Thyroid gland (tissue), 4 donors: ENCODE results near the gene CTDP1. TPM values are rescaled to one million over a fixed set of nuclear protein-coding genes. Genes with fewer than 3 reads are reported as not detected.

Experiments
- DNase-seq, 2 donors: peaks; one replicate each; pipeline ENCODE4 v3.0.0-alpha.2; 2019
- H3K27ac ChIP-seq, 3 donors: fragments of 200-600 bp; sonication (generic); 1 replicate in 2 of 3; 2 replicates in 1 of 3; pipeline ENCODE4 v1.5.1; 2016 to 2019; ENCODE audit warnings: mild to moderate bottlenecking in 1 of 3, moderate library complexity in 1 of 3
- H3K27me3 ChIP-seq: fragments of 200-600 bp; sonication (generic); one replicate; pipeline ENCODE4 v1.5.1; 2019
- H3K36me3 ChIP-seq, 2 donors: fragments of 200-600 bp; sonication (generic); one replicate each; pipeline ENCODE4 v1.5.1; 2016 to 2019
- H3K4me1 ChIP-seq, 2 donors: fragments of 200-600 bp; sonication (generic); one replicate each; pipeline ENCODE4 v1.5.1; 2017 to 2019
- H3K4me3 ChIP-seq, 3 donors: fragments of 200-600 bp; sonication (generic); replicated peaks in 1 of 3; 1 replicate in 2 of 3; 2 replicates in 1 of 3; pipeline ENCODE4 v1.5.1; 2016; ENCODE audit warnings: mild to moderate bottlenecking in 1 of 3
- H3K9me3 ChIP-seq: fragments of 200-600 bp; sonication (generic); one replicate; pipeline ENCODE4 v1.5.1; 2017
- POLR2A ChIP-seq, 2 donors: fragments of 450-650 bp; IDR thresholded peaks; one replicate each; pipeline ENCODE4 v1.6.1; 2017; ENCODE audit warnings: antibody characterized with exemption in 2 of 2, mild to moderate bottlenecking in 2 of 2, moderate library complexity in 1 of 2
- WGBS, 2 donors: methylation state at CpG; one replicate each; pipeline ENCODE4 v1.1.5; 2017; 5-methylcytosine and 5-hydroxymethylcytosine counted together
- intact Hi-C: fragments of 100-400 bp; cut with DNase I; formaldehyde crosslinking; loops from one replicate; pipeline ENCODE4 v1.15.1; 2023
- total RNA-seq, 4 donors: library from RNA; depleted of rRNA; stranded (reverse); fragments of >200 nt; gene quantifications; one replicate each; pipeline ENCODE4 v1.2.3, GENCODE V29; 2016
- TF ChIP-seq, protein P1 (sequence below), 6 experiments: fragments of 200-600 bp in 3 of 6; fragments of 450-650 bp in 3 of 6; sonication (generic) in 3 of 6; IDR thresholded peaks; one replicate each; pipeline ENCODE4 v1.5.1; 2016 to 2019; ENCODE audit warnings: antibody characterized with exemption in 6 of 6, mild to moderate bottlenecking in 2 of 6, inconsistent platforms in 1 of 6, moderate library complexity in 1 of 6

Gene CTDP1
- total RNA-seq, 4 donors from 2014 or later, result 18.5 to 23.6 (median 20.9) TPM

DNA sequence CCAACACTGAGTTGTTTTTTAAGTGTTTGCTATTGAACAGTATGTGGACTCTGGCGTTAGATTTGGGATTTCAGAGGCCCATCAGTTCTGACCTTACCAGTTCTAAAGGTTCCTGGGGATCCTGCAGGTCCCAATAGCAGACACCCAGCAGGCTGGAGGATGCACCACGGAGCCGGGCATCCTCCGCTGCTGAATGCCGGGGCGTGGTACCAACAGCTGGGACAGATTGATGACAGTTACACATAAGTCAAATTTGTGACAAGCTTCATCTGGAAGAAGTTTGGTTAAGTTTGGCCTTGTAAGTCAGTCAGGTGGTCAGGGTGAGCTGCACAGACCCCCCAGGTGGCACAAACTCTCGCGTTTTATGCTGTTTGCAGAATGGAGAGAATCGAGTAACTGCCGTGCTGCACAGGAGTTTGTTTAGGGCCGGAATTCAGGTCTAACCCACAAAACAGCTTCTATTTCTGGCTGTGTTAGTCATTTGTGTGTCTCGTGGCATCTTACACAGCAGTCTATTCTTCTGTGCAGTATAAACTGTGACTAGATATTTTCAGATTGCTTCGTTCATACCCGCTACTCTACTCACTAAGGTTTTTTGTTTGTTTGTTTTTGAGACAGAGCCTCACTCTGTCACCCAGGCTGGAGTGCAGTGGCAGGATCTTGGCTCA, 19.2 kb downstream of the CTDP1 start:
- Histone ChIP-seq H3K4me1 (no peaks in the 10 kb centered on the region), H3K27ac (no peak overlapping the region), H3K4me3 (no peak overlapping the region), H3K36me3 (peaks cover 40 to 46% of the 10 kb centered on the region in 2 donors), H3K9me3 (no peaks in the 10 kb centered on the region), H3K27me3 (no peaks in the 10 kb centered on the region)
- intact Hi-C loops, result no loop called here
- no peak for DNase-seq
- WGBS, 2 donors, result 94% methylated on average over 13 to 14 of the region's 14 CpGs
- no peak for TF ChIP-seq POLR2A (IDR thresholded peaks at IDR 0.05)
- TF ChIP-seq, protein P1, sequence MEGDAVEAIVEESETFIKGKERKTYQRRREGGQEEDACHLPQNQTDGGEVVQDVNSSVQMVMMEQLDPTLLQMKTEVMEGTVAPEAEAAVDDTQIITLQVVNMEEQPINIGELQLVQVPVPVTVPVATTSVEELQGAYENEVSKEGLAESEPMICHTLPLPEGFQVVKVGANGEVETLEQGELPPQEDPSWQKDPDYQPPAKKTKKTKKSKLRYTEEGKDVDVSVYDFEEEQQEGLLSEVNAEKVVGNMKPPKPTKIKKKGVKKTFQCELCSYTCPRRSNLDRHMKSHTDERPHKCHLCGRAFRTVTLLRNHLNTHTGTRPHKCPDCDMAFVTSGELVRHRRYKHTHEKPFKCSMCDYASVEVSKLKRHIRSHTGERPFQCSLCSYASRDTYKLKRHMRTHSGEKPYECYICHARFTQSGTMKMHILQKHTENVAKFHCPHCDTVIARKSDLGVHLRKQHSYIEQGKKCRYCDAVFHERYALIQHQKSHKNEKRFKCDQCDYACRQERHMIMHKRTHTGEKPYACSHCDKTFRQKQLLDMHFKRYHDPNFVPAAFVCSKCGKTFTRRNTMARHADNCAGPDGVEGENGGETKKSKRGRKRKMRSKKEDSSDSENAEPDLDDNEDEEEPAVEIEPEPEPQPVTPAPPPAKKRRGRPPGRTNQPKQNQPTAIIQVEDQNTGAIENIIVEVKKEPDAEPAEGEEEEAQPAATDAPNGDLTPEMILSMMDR (IDR thresholded peaks at IDR 0.05), result no peak

DNA sequence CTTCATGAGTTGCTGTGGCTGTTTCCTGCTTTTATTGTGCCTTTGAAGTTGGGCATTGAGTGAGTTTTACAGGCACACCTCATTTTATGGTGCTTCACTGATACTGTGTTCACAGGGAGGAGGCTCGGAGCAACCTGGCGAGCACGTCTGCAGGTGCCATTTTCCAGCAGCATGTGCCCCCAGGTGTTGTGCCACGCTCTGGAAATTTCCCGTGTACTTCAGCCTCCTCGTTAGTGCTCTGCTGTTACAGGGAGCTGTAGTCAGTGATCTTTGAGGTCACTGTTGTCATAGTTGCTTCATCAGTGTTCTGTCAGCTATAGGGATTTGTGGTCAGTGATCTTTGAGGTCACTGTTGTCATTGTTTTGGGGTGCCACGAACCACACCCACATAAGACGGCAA, 20.1 kb downstream of the CTDP1 start:
- intact Hi-C loops, result no loop called here

DNA sequence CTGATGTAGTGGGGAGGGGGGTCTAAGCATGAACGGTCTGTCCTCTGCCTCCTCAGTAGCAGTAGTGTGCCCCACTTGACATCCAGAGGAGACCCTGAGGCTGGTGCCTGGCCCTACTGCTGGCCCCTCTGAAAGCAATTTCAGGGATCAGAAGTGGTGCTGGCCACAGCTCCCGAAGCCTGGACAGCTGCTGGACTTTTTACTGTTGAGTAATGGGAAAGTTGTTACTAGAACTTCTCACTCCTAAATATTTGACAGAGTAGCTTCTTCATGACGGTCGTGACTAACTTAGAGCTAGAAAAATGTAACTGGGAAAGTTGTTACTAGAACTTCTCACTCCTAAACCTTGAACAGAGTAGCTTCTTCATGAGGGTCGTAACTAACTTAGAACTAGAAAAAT, 23.3 kb downstream of the CTDP1 start:
- no peaks in the 10 kb centered on the region for H3K9me3 ChIP-seq
- no peaks in the 10 kb centered on the region for H3K4me1 ChIP-seq
- intact Hi-C loops, result no loop called here
- H3K27me3 ChIP-seq, result no peaks in the 10 kb centered on the region
- TF ChIP-seq POLR2A (IDR thresholded peaks at IDR 0.05), result no peak
- TF ChIP-seq, protein P1 (IDR thresholded peaks at IDR 0.05), result no peak
- H3K27ac ChIP-seq, result no peak overlapping the region
- no peak for DNase-seq
- peaks cover 48 to 51% of the 10 kb centered on the region in 2 donors for H3K36me3 ChIP-seq
- 91 to 96% methylated on average over 5 of the region's 5 CpGs for WGBS, 2 donors
- H3K4me3 ChIP-seq, result no peak overlapping the region

More for the DNA sequence above, 20.1 kb downstream of the CTDP1 start:
- Histone ChIP-seq H3K27ac (no peak overlapping the region), H3K4me3 (no peak overlapping the region), H3K4me1 (no peaks in the 10 kb centered on the region), H3K36me3 (peaks cover 40 to 54% of the 10 kb centered on the region in 2 donors), H3K27me3 (no peaks in the 10 kb centered on the region), H3K9me3 (no peaks in the 10 kb centered on the region)
- WGBS, 2 donors, result 95 to 97% methylated on average over 8 of the region's 8 CpGs
- no peak for DNase-seq
- no peak for TF ChIP-seq POLR2A (IDR thresholded peaks at IDR 0.05)
- TF ChIP-seq, protein P1 (IDR thresholded peaks at IDR 0.05), result no peak

DNA sequence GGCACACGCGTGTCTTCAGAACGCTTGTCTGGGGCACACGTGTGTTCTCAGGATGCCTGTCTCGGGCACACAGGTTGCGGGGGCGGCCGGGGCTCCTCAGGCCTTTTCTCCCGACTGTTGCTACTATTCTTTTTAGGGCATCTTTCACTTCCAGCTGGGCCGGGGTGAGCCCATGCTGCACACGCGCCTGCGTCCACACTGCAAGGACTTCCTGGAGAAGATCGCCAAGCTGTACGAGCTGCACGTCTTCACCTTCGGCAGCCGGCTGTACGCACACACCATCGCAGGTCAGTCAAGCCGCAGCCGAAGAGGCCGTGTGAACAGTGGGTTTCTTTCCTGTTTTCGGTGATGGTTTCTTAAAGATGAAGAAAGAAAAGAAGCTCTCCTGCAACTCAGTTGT, 25.0 kb downstream of the CTDP1 start:
- 96 to 98% methylated on average over 21 to 24 of the region's 24 CpGs for WGBS, 2 donors
- no peaks in the 10 kb centered on the region for H3K27me3 ChIP-seq
- H3K4me1 ChIP-seq, result no peaks in the 10 kb centered on the region
- H3K27ac ChIP-seq, result no peak overlapping the region
- no peaks in the 10 kb centered on the region for H3K9me3 ChIP-seq
- no peak overlapping the region for H3K4me3 ChIP-seq
- TF ChIP-seq POLR2A (IDR thresholded peaks at IDR 0.05), result no peak
- TF ChIP-seq, protein P1 (IDR thresholded peaks at IDR 0.05), result no peak
- DNase-seq, result no peak
- peaks cover 36 to 40% of the 10 kb centered on the region in 2 donors for H3K36me3 ChIP-seq
- intact Hi-C loops, result no loop called here

DNA sequence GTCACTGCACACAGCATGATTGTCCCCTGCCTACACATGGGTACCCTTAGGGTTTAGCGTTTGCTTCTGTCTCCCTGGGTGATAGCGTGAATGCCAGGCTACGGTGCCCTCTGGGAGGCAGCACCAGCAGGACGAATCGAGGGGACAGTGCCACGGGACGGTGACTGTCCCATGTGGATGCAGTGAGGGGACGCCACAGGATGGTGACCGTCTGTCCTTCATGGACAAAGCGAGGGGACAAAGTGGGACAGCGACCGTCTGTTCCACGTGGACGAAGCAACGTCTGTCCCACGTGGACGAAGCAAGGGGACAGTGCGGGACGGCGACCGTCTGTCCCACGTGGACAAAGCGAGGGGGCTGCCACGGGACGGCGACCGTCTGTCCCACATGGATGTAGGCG, 25.7 kb downstream of the CTDP1 start:
- DNase-seq, result no peak
- Histone ChIP-seq H3K36me3 (peaks cover 31 to 36% of the 10 kb centered on the region in 2 donors), H3K9me3 (no peaks in the 10 kb centered on the region), H3K4me1 (no peaks in the 10 kb centered on the region), H3K4me3 (no peak overlapping the region), H3K27ac (no peak overlapping the region), H3K27me3 (no peaks in the 10 kb centered on the region)
- intact Hi-C loops, result no loop called here
- TF ChIP-seq, protein P1 (IDR thresholded peaks at IDR 0.05), result no peak
- TF ChIP-seq POLR2A (IDR thresholded peaks at IDR 0.05), result no peak
- WGBS, 2 donors, result 96 to 98% methylated on average over 28 of the region's 28 CpGs
